ENCODE results near the gene ATP11B. TPM values are rescaled to one million over a fixed set of nuclear protein-coding genes. Genes with fewer than 3 reads are reported as not detected.
"Not testable (repeated sequence)": the region's sequence is repeated elsewhere in the genome, so short reads cannot be mapped to it uniquely, and the experiment has no call there.

ATP11B gene
- polyA plus RNA-seq, 1 experiment: 11.2 TPM

GRCh38 chr3:182793663-182794454 lies 555 bp downstream of the ATP11B start:
- ChIA-PET CTCF (interaction anchor here (0.9 to 1.6 kb wide), 2 partner anchors 14 to 16 kb away, joined by 5 read pairs; no protein-coding TSS in a partner anchor), POLR2A (no interaction called here)
- no peak for DNase-seq (ENCODE audit: low read depth)
- no peak for TF ChIP-seq CTCF (IDR thresholded peaks at IDR 0.05; ENCODE audit: insufficient read depth, low read depth, low read length)
- peak overlapping the region; percentile 74 for H3K4me3 ChIP-seq (ENCODE audit: low read depth, low read length)
- H3K27me3 ChIP-seq (ENCODE audit: control insufficient read depth, insufficient read depth, low read length): no peaks in the 10 kb centered on the region
- no peaks in the 10 kb centered on the region for H3K36me3 ChIP-seq (ENCODE audit: control insufficient read depth, insufficient read depth, low read length)

GRCh38 chr3:182794455-182795388 lies 1.4 kb downstream of the ATP11B start:
- Histone ChIP-seq H3K4me3 (ENCODE audit: low read depth, low read length) (peak overlapping the region; percentile 74), H3K36me3 (ENCODE audit: control insufficient read depth, insufficient read depth, low read length) (no peaks in the 10 kb centered on the region), H3K27me3 (ENCODE audit: control insufficient read depth, insufficient read depth, low read length) (no peaks in the 10 kb centered on the region)
- no peak for TF ChIP-seq CTCF (IDR thresholded peaks at IDR 0.05; ENCODE audit: insufficient read depth, low read depth, low read length)
- no peak for DNase-seq (ENCODE audit: low read depth)
- ChIA-PET POLR2A (no interaction called here), CTCF (interaction anchor here (0.7 to 1.6 kb wide), 4 partner anchors 13 to 1934 kb away, joined by 3 to 5 read pairs (median 4); no protein-coding TSS in a partner anchor)

- ChIA-PET POLR2A (no interaction called here), CTCF (interaction anchor here (0.7 kb wide), 1 partner anchor 1934 kb away, joined by 3 read pairs; no protein-coding TSS in a partner anchor)
- peak overlapping the region; percentile 74 for H3K4me3 ChIP-seq (ENCODE audit: low read depth, low read length)
- DNase-seq (ENCODE audit: low read depth): no peak
- no peaks in the 10 kb centered on the region for H3K36me3 ChIP-seq (ENCODE audit: control insufficient read depth, insufficient read depth, low read length)
- no peaks in the 10 kb centered on the region for H3K27me3 ChIP-seq (ENCODE audit: control insufficient read depth, insufficient read depth, low read length)
- TF ChIP-seq CTCF (IDR thresholded peaks at IDR 0.05; ENCODE audit: insufficient read depth, low read depth, low read length): no peak
Measured at GRCh38 chr3:182795389-182795782, 2.1 kb downstream of the ATP11B start.

- ChIA-PET POLR2A (no interaction called here), CTCF (no interaction called here)
- no peak overlapping the region for H3K4me3 ChIP-seq (ENCODE audit: low read depth, low read length)
- no peak for TF ChIP-seq CTCF (IDR thresholded peaks at IDR 0.05; ENCODE audit: insufficient read depth, low read depth, low read length)
- no peaks in the 10 kb centered on the region for H3K36me3 ChIP-seq (ENCODE audit: control insufficient read depth, insufficient read depth, low read length)
- no peaks in the 10 kb centered on the region for H3K27me3 ChIP-seq (ENCODE audit: control insufficient read depth, insufficient read depth, low read length)
- DNase-seq (ENCODE audit: low read depth): no peak
Measured at GRCh38 chr3:182796310-182796709, 3.0 kb downstream of the ATP11B start.

GRCh38 chr3:182797876-182798275 lies 4.6 kb downstream of the ATP11B start:
- POLR2A ChIA-PET: no interaction called here
- CTCF ChIA-PET: no interaction called here
- Histone ChIP-seq H3K4me3 (ENCODE audit: low read depth, low read length) (no peak overlapping the region), H3K36me3 (ENCODE audit: control insufficient read depth, insufficient read depth, low read length) (no peaks in the 10 kb centered on the region), H3K27me3 (ENCODE audit: control insufficient read depth, insufficient read depth, low read length) (no peaks in the 10 kb centered on the region)
- TF ChIP-seq CTCF (IDR thresholded peaks at IDR 0.05; ENCODE audit: insufficient read depth, low read depth, low read length): no peak
- DNase-seq (ENCODE audit: low read depth): no peak

GRCh38 chr3:182799143-182799542 lies 5.8 kb downstream of the ATP11B start:
- H3K36me3 ChIP-seq (ENCODE audit: control insufficient read depth, insufficient read depth, low read length); H3K4me3 ChIP-seq (ENCODE audit: low read depth, low read length); H3K27me3 ChIP-seq (ENCODE audit: control insufficient read depth, insufficient read depth, low read length); DNase-seq (ENCODE audit: low read depth); CTCF ChIA-PET; POLR2A ChIA-PET: not testable (repeated sequence)

All from BJ (cell line).